Upper lobe of right lung (tissue), 1 donor: ENCODE data around the gene PPM1A. TPM values are rescaled to one million over a fixed set of nuclear protein-coding genes. Genes with fewer than 3 reads are reported as not detected.

Experiments used
- ATAC-seq: fragments of 200-7000 bp; cut with Tn5 transposase; one replicate; pipeline ENCODE4 v1.9.1; 2020; ENCODE audit warnings: mild to moderate bottlenecking, moderate library complexity
- DNase-seq: peaks from one replicate; pipeline ENCODE4 v3.0.0-alpha.2; 2020
- H3K27ac ChIP-seq: fragments of 200-600 bp; one replicate; pipeline ENCODE4 v1.8.0; 2022
- H3K27me3 ChIP-seq: fragments of 200-600 bp; one replicate; pipeline ENCODE4 v1.8.0; 2022; ENCODE audit warnings: mild to moderate bottlenecking
- H3K36me3 ChIP-seq: fragments of 200-600 bp; one replicate; pipeline ENCODE4 v1.8.0; 2022
- H3K4me1 ChIP-seq: fragments of 200-600 bp; one replicate; pipeline ENCODE4 v1.8.0; 2022
- H3K4me3 ChIP-seq: fragments of 200-600 bp; one replicate; pipeline ENCODE4 v1.8.0; 2022; ENCODE audit warnings: mild to moderate bottlenecking
- H3K9me3 ChIP-seq: fragments of 200-600 bp; one replicate; pipeline ENCODE4 v1.8.0; 2022
- intact Hi-C: fragments of 100-400 bp; cut with DNase I; formaldehyde crosslinking; loops from one replicate; pipeline ENCODE4 v1.11.0; 2022
- total RNA-seq: library from RNA; stranded (reverse); fragmentation: NEBNext Ultra II Directional; extraction: Animal tissue kit (Norgen Biotek cat#: 25700); gene quantifications from one replicate; pipeline ENCODE4 v1.2.1, GENCODE V29; 2021
- TF ChIP-seq, protein P1 (sequence below): fragments of 200-600 bp; IDR thresholded peaks from one replicate; pipeline ENCODE4 v1.8.0; 2022; ENCODE audit warnings: antibody characterized with exemption
- donor health status: DM: no; HTN: yes; CAD: no; lungs with severe emphysema.

The PPM1A gene
- total RNA-seq, 1 donor from 2014 or later: 50.2 TPM

DNA sequence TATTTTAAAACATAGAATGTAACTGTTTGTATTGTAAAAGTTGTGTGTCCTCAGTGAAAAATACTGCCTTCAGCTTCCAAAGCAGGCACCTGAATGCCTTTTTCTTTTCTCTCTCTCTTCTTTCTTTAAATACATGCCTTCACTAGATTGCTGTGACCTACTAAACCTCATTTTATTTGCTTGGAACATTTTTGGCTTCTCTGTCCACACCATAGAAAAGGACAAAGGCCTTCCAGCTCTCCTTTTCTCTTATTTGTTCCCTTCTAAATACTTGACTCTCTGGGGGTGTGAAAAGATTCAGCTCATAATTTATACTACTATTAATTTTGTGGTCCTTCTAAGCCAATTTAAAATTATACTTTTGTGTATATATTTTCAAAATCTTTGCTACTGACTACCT is 38.4 kb downstream of the PPM1A start:
- no peak for DNase-seq
- TF ChIP-seq, protein P1, sequence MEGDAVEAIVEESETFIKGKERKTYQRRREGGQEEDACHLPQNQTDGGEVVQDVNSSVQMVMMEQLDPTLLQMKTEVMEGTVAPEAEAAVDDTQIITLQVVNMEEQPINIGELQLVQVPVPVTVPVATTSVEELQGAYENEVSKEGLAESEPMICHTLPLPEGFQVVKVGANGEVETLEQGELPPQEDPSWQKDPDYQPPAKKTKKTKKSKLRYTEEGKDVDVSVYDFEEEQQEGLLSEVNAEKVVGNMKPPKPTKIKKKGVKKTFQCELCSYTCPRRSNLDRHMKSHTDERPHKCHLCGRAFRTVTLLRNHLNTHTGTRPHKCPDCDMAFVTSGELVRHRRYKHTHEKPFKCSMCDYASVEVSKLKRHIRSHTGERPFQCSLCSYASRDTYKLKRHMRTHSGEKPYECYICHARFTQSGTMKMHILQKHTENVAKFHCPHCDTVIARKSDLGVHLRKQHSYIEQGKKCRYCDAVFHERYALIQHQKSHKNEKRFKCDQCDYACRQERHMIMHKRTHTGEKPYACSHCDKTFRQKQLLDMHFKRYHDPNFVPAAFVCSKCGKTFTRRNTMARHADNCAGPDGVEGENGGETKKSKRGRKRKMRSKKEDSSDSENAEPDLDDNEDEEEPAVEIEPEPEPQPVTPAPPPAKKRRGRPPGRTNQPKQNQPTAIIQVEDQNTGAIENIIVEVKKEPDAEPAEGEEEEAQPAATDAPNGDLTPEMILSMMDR: no peak
- intact Hi-C loops: no loop called here
- H3K27ac ChIP-seq: no peak overlapping the region
- H3K9me3 ChIP-seq: no peaks in the 10 kb centered on the region
- H3K36me3 ChIP-seq: peaks cover 55% of the 10 kb centered on the region
- no peak for ATAC-seq
- H3K27me3 ChIP-seq: no peaks in the 10 kb centered on the region
- no peaks in the 10 kb centered on the region for H3K4me1 ChIP-seq
- H3K4me3 ChIP-seq: no peak overlapping the region

DNA sequence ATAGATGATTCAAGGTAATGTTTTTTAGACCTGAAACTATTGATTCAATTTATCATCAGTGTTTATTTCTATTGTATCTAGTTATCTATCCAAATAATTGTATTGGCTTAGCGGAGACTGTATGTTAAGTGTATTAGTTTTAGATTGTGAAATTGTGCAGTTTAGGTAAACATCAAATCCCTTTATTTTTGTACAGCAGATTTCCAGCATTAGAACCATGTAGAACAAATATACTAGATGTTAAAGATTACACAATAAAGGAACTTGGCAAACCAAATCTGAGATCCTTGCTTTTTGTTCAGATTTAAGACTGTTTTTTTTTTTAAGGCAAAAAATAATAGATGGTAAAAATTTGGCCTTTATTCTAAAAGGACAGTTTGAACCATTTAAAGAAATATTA is 39.3 kb downstream of the PPM1A start:
- ATAC-seq (no peak), DNase-seq (no peak)
- Histone ChIP-seq H3K27ac (no peak overlapping the region), H3K27me3 (no peaks in the 10 kb centered on the region), H3K9me3 (no peaks in the 10 kb centered on the region), H3K4me3 (no peak overlapping the region), H3K4me1 (no peaks in the 10 kb centered on the region), H3K36me3 (peaks cover 55% of the 10 kb centered on the region)
- intact Hi-C loops: no loop called here
- TF ChIP-seq, protein P1: no peak

DNA sequence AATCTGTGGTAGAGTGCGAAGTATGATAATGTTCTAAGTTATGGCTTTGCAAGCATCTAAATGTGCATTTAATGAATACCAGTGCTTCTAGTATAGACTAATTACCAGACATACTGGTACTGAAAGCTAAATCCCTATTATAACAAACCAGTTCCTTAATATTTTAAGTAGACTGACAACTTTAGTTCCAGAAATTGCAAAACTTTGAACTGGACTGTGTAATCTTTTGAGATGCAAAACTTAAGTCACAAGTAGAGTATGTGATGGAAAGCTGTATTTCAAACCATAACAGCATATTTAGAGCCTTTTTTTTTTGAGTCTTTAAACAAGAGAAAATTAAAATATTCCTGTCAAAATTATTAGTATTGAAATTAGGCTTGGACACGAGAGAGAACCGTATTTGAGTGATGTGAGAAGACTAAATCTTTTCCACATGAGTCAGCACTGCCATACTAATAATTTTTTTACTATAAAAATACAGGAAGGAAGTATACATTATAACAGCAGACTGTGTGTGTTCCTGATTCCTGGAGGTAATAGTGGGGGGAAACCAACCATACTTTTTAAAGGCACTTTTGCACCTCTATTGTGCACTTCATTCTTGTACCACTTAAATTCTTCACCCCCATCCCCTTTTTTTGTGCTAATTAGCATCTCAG is 45.5 kb downstream of the PPM1A start:
- no peaks in the 10 kb centered on the region for H3K9me3 ChIP-seq
- ATAC-seq: no peak
- H3K36me3 ChIP-seq: peaks cover 32% of the 10 kb centered on the region
- H3K27me3 ChIP-seq: no peaks in the 10 kb centered on the region
- no peak for DNase-seq
- no peak overlapping the region for H3K27ac ChIP-seq
- H3K4me3 ChIP-seq: no peak overlapping the region
- intact Hi-C loops: no loop called here
- TF ChIP-seq, protein P1: no peak
- no peaks in the 10 kb centered on the region for H3K4me1 ChIP-seq

DNA sequence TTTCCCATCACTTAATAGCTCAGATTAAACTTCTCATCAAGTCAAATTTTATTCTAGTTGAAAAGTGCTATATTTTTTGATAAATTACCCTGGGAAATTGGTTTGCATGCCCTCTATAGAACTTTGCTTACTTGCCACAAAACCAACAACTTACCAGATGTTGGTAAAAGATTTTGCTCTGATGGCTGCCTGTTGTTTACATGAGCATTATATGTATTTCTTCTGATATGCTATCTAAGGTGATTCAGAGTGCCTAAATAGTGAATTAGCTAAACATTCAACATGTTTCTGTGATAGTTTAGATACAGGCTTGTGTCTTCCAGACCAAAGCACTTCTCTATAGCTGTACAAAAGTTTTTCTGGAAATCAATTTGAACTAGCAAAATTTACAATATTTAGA is 51.0 kb downstream of the PPM1A start:
- H3K9me3 ChIP-seq: no peaks in the 10 kb centered on the region
- no peak overlapping the region for H3K27ac ChIP-seq
- H3K4me3 ChIP-seq: no peak overlapping the region
- H3K4me1 ChIP-seq: no peaks in the 10 kb centered on the region
- no peaks in the 10 kb centered on the region for H3K27me3 ChIP-seq
- no peak for ATAC-seq
- no peak for DNase-seq
- no peaks in the 10 kb centered on the region for H3K36me3 ChIP-seq
- intact Hi-C loops: no loop called here
- TF ChIP-seq, protein P1: no peak

DNA sequence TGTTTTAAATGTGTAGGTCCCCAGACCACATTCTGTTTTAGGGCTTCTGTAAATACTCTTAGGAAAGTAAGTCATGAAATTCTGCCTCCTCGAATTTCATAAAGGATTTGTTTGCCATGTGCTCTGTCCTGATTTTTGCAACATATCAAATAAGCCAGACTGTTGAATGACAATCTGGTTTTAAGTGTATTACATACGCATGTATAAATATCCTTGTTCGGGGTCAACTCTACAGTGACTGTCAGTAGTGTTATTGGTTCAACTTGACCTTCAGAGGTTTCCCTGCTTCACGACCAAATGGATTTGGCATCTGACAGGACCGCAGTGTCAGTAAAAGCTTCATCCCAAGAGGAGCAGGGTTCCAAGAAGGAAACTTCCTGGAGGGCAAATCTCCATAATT is 52.7 kb downstream of the PPM1A start:
- ATAC-seq (no peak), DNase-seq (no peak)
- no peaks in the 10 kb centered on the region for H3K4me1 ChIP-seq
- intact Hi-C loops: no loop called here
- no peak overlapping the region for H3K4me3 ChIP-seq
- TF ChIP-seq, protein P1: no peak
- H3K27me3 ChIP-seq: no peaks in the 10 kb centered on the region
- H3K9me3 ChIP-seq: no peaks in the 10 kb centered on the region
- no peak overlapping the region for H3K27ac ChIP-seq
- H3K36me3 ChIP-seq: no peaks in the 10 kb centered on the region

DNA sequence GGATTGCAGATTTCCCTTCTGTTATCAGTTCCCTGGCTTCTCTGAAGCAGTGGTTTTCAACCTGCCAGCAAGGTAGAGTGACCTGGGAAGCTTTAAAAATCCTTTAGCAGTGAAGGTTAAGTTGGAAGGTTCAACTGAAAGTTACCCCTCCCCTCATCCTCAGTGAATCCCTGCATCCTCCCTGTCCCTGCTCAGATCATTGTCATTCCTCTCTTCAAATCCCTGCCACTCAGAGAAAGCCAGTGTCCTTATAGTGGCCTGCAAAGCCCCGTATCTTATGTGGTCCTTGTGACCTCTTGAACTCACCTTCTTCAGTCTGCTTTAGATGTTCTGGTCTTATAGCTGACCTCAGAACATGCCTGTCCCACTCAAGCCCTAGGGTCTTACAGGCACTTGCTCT is 53.6 kb downstream of the PPM1A start:
- no peak overlapping the region for H3K4me3 ChIP-seq
- H3K4me1 ChIP-seq: no peaks in the 10 kb centered on the region
- no peaks in the 10 kb centered on the region for H3K36me3 ChIP-seq
- ATAC-seq (no peak), DNase-seq (no peak)
- intact Hi-C loops: no loop called here
- H3K27ac ChIP-seq: no peak overlapping the region
- H3K27me3 ChIP-seq: no peaks in the 10 kb centered on the region
- TF ChIP-seq, protein P1: no peak
- no peaks in the 10 kb centered on the region for H3K9me3 ChIP-seq
